Gastroesophageal sphincter (tissue), 3 donors: ENCODE results near the gene SYNGR4.

Experiments used
- CTCF ChIP-seq, 4 experiments: fragments of 200-600 bp in 2 of 4; fragments of 450-650 bp in 2 of 4; sonication (generic) in 1 of 4; IDR thresholded peaks; one replicate each; pipeline ENCODE4 v1.5.1; 2017 to 2019; ENCODE audit warnings: antibody characterized with exemption in 4 of 4, mild to moderate bottlenecking in 2 of 4, moderate library complexity in 2 of 4
- POLR2A ChIP-seq, 2 donors: fragments of 450-650 bp; IDR thresholded peaks; one replicate each; pipeline ENCODE4 v1.6.1; 2017; ENCODE audit warnings: antibody characterized with exemption in 2 of 2, mild to moderate bottlenecking in 2 of 2, moderate library complexity in 1 of 2

DNA sequence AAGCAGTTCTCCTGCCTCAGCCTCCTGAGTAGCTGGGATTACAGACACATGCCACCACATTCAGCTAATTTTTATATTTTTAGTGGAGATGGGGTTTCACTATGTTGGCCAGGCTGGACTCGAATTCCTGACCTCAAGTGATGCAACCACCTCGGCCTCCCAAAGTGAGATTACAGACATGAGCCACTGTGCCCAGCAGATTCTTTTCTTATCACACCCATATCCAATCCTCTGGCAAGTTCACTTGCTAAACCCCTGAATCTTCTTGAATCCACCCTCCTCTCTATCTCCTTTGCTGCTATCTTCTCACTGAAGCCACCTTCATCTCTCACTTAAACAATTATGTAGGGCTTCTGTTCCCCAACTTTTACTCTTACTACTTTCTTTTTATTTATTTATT, 18.0 kb upstream of the SYNGR4 start:
- TF ChIP-seq CTCF (IDR thresholded peaks at IDR 0.05), result no peak
- TF ChIP-seq POLR2A (IDR thresholded peaks at IDR 0.05), result no peak
